Measurements from ENCODE around the gene ANKRD11.

DNA sequence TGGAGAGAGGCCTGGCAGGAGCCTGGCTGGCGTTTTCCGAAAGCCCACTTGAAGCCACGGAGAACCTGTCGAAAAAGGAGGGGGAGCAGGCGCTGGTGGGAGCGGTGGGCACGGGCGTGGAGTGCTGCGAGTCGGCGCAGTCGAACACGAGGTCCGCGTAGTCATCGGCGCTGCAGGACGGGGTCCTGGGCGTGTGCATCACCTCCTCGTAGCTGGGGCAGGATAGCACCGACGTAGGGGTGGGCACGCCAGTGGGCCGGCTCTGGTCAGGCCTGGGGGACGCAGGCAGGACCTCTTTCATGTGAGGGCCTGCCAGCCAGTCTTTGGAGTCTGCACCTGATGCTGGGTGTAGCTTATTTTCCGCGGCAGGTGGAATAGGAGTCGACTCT is 209.2 kb downstream of the ANKRD11 start:
- TF ChIP-seq, protein P1, sequence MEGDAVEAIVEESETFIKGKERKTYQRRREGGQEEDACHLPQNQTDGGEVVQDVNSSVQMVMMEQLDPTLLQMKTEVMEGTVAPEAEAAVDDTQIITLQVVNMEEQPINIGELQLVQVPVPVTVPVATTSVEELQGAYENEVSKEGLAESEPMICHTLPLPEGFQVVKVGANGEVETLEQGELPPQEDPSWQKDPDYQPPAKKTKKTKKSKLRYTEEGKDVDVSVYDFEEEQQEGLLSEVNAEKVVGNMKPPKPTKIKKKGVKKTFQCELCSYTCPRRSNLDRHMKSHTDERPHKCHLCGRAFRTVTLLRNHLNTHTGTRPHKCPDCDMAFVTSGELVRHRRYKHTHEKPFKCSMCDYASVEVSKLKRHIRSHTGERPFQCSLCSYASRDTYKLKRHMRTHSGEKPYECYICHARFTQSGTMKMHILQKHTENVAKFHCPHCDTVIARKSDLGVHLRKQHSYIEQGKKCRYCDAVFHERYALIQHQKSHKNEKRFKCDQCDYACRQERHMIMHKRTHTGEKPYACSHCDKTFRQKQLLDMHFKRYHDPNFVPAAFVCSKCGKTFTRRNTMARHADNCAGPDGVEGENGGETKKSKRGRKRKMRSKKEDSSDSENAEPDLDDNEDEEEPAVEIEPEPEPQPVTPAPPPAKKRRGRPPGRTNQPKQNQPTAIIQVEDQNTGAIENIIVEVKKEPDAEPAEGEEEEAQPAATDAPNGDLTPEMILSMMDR (IDR thresholded peaks at IDR 0.05; ENCODE audit: low read length) = no peak
- TF ChIP-seq EZH2phosphoT487 (IDR thresholded peaks at IDR 0.05; ENCODE audit: low read length) (no peak), EZH2 (optimal IDR thresholded peaks at IDR 0.05; ENCODE audit: low read depth, low read length) (no peak)

Data from MM.1S (cell line).